ENCODE data around the gene KRT33A. TPM values are rescaled to one million over a fixed set of nuclear protein-coding genes. Genes with fewer than 3 reads are reported as not detected.
"Not testable (repeated sequence)": the region's sequence is repeated elsewhere in the genome, so short reads cannot be mapped to it uniquely, and the experiment has no call there.

Gene KRT33A
- total and polyA plus RNA-seq, 4 donors, result not detected

DNA sequence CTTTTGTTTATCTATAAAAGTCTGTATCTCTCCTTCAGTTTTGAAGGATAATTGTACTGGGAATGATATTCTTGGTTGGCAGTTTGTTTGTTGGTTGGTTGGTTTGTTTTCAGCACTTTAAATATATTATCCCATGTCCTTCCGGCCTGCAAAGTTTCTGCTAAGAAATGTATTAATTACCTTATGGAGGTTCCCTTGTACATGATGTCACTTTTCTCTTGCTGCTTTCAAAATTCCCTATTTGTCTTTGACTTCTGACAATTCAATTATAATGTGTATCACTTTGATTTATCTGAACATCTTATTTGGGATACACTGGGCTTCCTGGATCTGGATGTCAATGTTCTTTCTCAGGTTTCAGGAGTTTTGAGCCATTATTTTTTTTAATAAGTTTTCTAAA lies 35.6 kb upstream of the KRT33A start:
- no peak for TF ChIP-seq CTCF (IDR thresholded peaks at IDR 0.05; ENCODE audit: control extremely low read depth, extremely low read depth)
- Histone ChIP-seq H3K9ac (ENCODE audit: insufficient read depth in 1 of 2, low read length in 2 of 2) (no peak overlapping the region), H3K4me1 (ENCODE audit: control insufficient read depth in 5 of 5, insufficient read depth in 5 of 5, low read length in 5 of 5) (no peaks in the 10 kb centered on the region), H3K36me3 (ENCODE audit: control insufficient read depth in 4 of 4, insufficient read depth in 4 of 4, low read length in 4 of 4) (no peaks in the 10 kb centered on the region), H3K9me3 (ENCODE audit: control insufficient read depth in 4 of 4, insufficient read depth in 3 of 4, low read length in 3 of 4) (peaks cover 0 to 8% (median 3%) of the 10 kb centered on the region in 4 donors), H3K27ac (ENCODE audit: low read depth in 1 of 2, low read length in 1 of 2) (no peak overlapping the region), H3K27me3 (ENCODE audit: control insufficient read depth in 3 of 3, insufficient read depth in 3 of 3, low read length in 2 of 3) (no peaks in the 10 kb centered on the region), H3K4me3 (no peak overlapping the region)
- ATAC-seq (ENCODE audit: insufficient read depth, low FRiP score) (no peak), DNase-seq (no peak)
- WGBS, 2 donors, result 92 to 100% methylated on average over 1 of the region's 1 CpG

GRCh38 chr17:41383690-41384089 lies 33.1 kb upstream of the KRT33A start:
- Histone ChIP-seq H3K4me3 (no peak overlapping the region), H3K27me3 (ENCODE audit: control insufficient read depth in 3 of 3, insufficient read depth in 3 of 3, low read length in 2 of 3) (no peaks in the 10 kb centered on the region), H3K9ac (ENCODE audit: insufficient read depth in 1 of 2, low read length in 2 of 2) (no peak overlapping the region), H3K36me3 (ENCODE audit: control insufficient read depth in 4 of 4, insufficient read depth in 4 of 4, low read length in 4 of 4) (no peaks in the 10 kb centered on the region), H3K9me3 (ENCODE audit: control insufficient read depth in 4 of 4, insufficient read depth in 3 of 4, low read length in 3 of 4) (peaks cover 0 to 8% (median 3%) of the 10 kb centered on the region in 4 donors), H3K4me1 (ENCODE audit: control insufficient read depth in 5 of 5, insufficient read depth in 5 of 5, low read length in 5 of 5) (no peaks in the 10 kb centered on the region), H3K27ac (ENCODE audit: low read depth in 1 of 2, low read length in 1 of 2) (no peak overlapping the region)
- 93 to 100% methylated on average over 1 of the region's 1 CpG for WGBS, 2 donors
- ATAC-seq (ENCODE audit: insufficient read depth, low FRiP score) (no peak), DNase-seq (no peak)
- TF ChIP-seq CTCF (IDR thresholded peaks at IDR 0.05; ENCODE audit: control extremely low read depth, extremely low read depth), result no peak

DNA sequence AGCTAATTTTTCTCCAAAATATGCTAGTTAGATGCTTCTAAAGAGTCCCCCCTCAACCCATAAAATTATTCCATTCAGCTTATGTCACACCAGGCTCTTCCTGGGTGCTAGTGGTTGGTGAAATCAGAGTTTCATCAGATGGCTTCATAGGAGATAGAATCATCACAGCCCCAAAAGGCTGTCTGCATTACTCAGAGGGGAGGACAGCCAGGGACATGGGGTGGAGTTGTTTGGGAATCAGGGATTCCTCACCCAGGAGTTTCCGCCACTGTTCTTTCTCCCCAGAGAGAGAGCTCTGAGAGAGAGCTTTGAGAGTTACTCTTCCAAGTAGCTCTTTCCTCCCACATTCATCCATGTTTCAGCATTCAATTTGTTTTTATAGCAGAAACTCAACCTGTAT lies 31.8 kb upstream of the KRT33A start:
- no peak for TF ChIP-seq CTCF (IDR thresholded peaks at IDR 0.05; ENCODE audit: control extremely low read depth, extremely low read depth)
- 85 to 100% methylated on average over 1 of the region's 1 CpG for WGBS, 2 donors
- no peak for ATAC-seq (ENCODE audit: insufficient read depth, low FRiP score)

DNA sequence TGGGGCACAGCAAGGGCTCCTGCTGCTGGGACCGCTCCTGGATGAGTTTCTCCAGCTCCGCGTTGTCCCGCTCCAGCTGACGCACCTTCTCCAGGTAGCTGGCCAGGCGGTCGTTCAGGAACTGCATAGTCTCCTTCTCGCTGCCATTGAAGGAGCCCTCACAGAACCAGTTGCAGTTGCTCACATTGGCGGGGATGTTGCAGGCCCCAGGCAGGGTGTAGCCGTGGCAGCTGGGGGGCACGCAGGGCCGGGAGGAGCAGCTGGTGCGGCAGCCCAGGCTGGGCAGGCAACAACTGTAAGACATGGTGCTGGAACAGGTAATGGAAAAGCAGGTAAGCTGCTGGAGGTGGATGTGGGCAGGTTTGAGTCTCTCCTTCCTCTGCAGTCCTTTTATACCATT lies 31.3 kb upstream of the KRT33A start, which contains the start of gene KRT34:
KRT34 (minus strand) TSS at position 364 of the 400 bp plus-strand sequence; CDS start at position 304, 60 bp downstream.
- not testable (repeated sequence) for H3K27me3 ChIP-seq (ENCODE audit: control insufficient read depth in 3 of 3, insufficient read depth in 3 of 3, low read length in 2 of 3); H3K9ac ChIP-seq (ENCODE audit: insufficient read depth in 1 of 2, low read length in 2 of 2); H3K27ac ChIP-seq (ENCODE audit: low read depth in 1 of 2, low read length in 1 of 2); H3K4me3 ChIP-seq; H3K9me3 ChIP-seq (ENCODE audit: control insufficient read depth in 4 of 4, insufficient read depth in 3 of 4, low read length in 3 of 4); DNase-seq; H3K36me3 ChIP-seq (ENCODE audit: control insufficient read depth in 4 of 4, insufficient read depth in 4 of 4, low read length in 4 of 4); ATAC-seq (ENCODE audit: insufficient read depth, low FRiP score); H3K4me1 ChIP-seq (ENCODE audit: control insufficient read depth in 5 of 5, insufficient read depth in 5 of 5, low read length in 5 of 5)
- 93 to 98% methylated on average over 13 of the region's 13 CpGs for WGBS, 2 donors

More for the DNA sequence above, 31.8 kb upstream of the KRT33A start:
- no peaks in the 10 kb centered on the region for H3K36me3 ChIP-seq (ENCODE audit: control insufficient read depth in 4 of 4, insufficient read depth in 4 of 4, low read length in 4 of 4)
- DNase-seq, result no peak
- H3K27ac ChIP-seq (ENCODE audit: low read depth in 1 of 2, low read length in 1 of 2), result no peak overlapping the region
- no peak overlapping the region for H3K9ac ChIP-seq (ENCODE audit: insufficient read depth in 1 of 2, low read length in 2 of 2)
- H3K4me3 ChIP-seq, result no peak overlapping the region
- H3K9me3 ChIP-seq (ENCODE audit: control insufficient read depth in 4 of 4, insufficient read depth in 3 of 4, low read length in 3 of 4), result peaks cover 0 to 8% (median 3%) of the 10 kb centered on the region in 4 donors
- H3K4me1 ChIP-seq (ENCODE audit: control insufficient read depth in 5 of 5, insufficient read depth in 5 of 5, low read length in 5 of 5), result no peaks in the 10 kb centered on the region
- H3K27me3 ChIP-seq (ENCODE audit: control insufficient read depth in 3 of 3, insufficient read depth in 3 of 3, low read length in 2 of 3), result no peaks in the 10 kb centered on the region

DNA sequence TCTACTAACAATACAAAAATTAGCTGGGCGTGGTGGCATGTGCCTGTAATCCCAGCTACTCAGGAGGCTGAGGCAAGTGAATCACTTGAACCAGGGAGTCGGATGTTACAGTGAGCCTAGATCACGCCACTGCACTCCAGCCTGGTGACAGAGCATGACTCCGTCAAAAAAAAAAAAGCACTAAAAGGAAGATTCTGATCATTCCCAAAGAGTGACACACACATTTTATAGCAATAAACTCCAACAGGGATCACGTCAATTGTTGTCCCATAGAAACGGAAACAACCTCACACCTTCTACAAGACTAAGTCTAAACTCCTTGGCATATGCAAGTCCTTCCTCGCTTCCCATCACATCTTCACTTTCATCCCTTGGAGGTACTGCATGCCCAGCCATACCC lies 29.5 kb upstream of the KRT33A start:
- WGBS, 2 donors, result 93 to 95% methylated on average over 7 of the region's 7 CpGs
- H3K9me3 ChIP-seq (ENCODE audit: control insufficient read depth in 4 of 4, insufficient read depth in 3 of 4, low read length in 3 of 4); H3K4me1 ChIP-seq (ENCODE audit: control insufficient read depth in 5 of 5, insufficient read depth in 5 of 5, low read length in 5 of 5); H3K27ac ChIP-seq (ENCODE audit: low read depth in 1 of 2, low read length in 1 of 2); ATAC-seq (ENCODE audit: insufficient read depth, low FRiP score); H3K4me3 ChIP-seq; H3K36me3 ChIP-seq (ENCODE audit: control insufficient read depth in 4 of 4, insufficient read depth in 4 of 4, low read length in 4 of 4); H3K27me3 ChIP-seq (ENCODE audit: control insufficient read depth in 3 of 3, insufficient read depth in 3 of 3, low read length in 2 of 3); H3K9ac ChIP-seq (ENCODE audit: insufficient read depth in 1 of 2, low read length in 2 of 2); DNase-seq: not testable (repeated sequence)
